MG63 (cell line): ENCODE results near the gene TMEM53. TPM values are rescaled to one million over a fixed set of nuclear protein-coding genes. Genes with fewer than 3 reads are reported as not detected.
"Not testable (repeated sequence)": the region's sequence is repeated elsewhere in the genome, so short reads cannot be mapped to it uniquely, and the experiment has no call there.

Experiments
- DNase-seq: peaks from one replicate; pipeline ENCODE4 v3.0.0-alpha.2; 2020
- H3K27me3 ChIP-seq: fragments of 250-450 bp; sonication (Bioruptor Pico); 2 replicates; pipeline ENCODE4 v1.5.1; 2020; ENCODE audit warnings: mild to moderate bottlenecking, moderate library complexity
- H3K36me3 ChIP-seq: fragments of 250-450 bp; sonication (Bioruptor Pico); 2 replicates; pipeline ENCODE4 v1.5.1; 2020; ENCODE audit warnings: mild to moderate bottlenecking, moderate library complexity
- H3K4me3 ChIP-seq: fragments of 250-450 bp; sonication (Bioruptor Pico); 2 replicates; pipeline ENCODE4 v1.5.1; 2020; ENCODE audit warnings: mild to moderate bottlenecking, moderate library complexity
- H3K9me3 ChIP-seq: fragments of 250-450 bp; sonication (Bioruptor Pico); 2 replicates; pipeline ENCODE4 v1.5.1; 2020; ENCODE audit warnings: mild to moderate bottlenecking, moderate library complexity
- total RNA-seq: library from RNA; depleted of rRNA; stranded (reverse); fragments of >200 nt; shearing (Covaris generic); gene quantifications from 2 replicates; pipeline ENCODE4 v1.2.3, GENCODE V29; 2014; ENCODE audit warnings: low replicate concordance

Gene TMEM53
- total RNA-seq, 1 experiment from 2014 or later = 1.5 TPM

DNA sequence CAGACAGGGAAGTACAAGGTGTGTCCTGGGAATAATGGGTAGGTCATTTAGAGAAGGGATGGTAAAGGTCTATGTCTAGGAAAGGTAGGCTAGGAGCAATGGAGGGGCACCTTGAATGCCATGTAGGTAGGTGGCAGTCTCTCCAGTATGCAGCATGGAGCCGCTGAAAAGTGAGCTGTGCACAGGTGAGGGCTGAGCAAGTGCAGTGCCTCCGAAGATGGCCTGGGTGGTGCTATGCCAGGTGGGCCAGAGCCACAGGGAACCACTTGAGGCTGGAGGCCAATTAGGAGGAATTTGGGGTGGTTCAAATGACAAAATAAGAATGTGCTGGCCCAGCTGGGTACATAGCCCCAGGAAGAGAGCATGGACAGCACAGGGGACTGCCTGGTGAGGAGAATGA, 31.7 kb upstream of the TMEM53 start:
- DNase-seq = no peak
- Histone ChIP-seq H3K27me3 (no peaks in the 10 kb centered on the region; the same call in 1 of the 2 replicates), H3K4me3 (no peak overlapping the region), H3K36me3 (no peaks in the 10 kb centered on the region), H3K9me3 (no peaks in the 10 kb centered on the region)

GRCh38 chr1:44705470-44705869, 31.2 kb upstream of the TMEM53 start:
- DNase-seq = no peak
- Histone ChIP-seq H3K36me3 (no peaks in the 10 kb centered on the region), H3K4me3 (no peak overlapping the region), H3K27me3 (no peaks in the 10 kb centered on the region), H3K9me3 (no peaks in the 10 kb centered on the region)

- H3K36me3 ChIP-seq = no peaks in the 10 kb centered on the region
- no peaks in the 10 kb centered on the region for H3K9me3 ChIP-seq
- no peak for DNase-seq
- H3K27me3 ChIP-seq = no peaks in the 10 kb centered on the region
- H3K4me3 ChIP-seq = no peak overlapping the region
Measured at GRCh38 chr1:44701141-44701573, 26.9 kb upstream of the TMEM53 start.

DNA sequence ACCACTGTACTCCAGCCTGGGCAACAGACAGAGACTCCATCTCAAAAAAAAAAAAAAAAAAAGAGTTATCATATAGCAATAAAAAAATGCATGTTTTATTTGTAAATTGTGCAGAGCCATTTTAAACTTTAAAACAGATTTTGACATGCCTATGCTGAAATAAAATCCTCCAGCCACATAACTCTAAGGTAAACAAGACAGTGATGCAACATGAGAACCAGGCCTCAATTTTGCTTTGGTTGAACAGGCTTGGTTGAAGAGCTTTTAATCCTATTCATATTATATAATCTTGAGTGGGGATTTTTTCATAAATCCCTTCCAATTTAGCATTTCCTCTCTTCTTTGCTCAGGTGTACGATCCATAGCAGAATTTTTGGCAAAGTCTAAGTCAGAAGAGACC, 26.3 kb upstream of the TMEM53 start:
- Histone ChIP-seq H3K9me3 (no peaks in the 10 kb centered on the region), H3K36me3 (no peaks in the 10 kb centered on the region), H3K27me3 (no peaks in the 10 kb centered on the region), H3K4me3 (no peak overlapping the region)
- no peak for DNase-seq

- H3K4me3 ChIP-seq, H3K36me3 ChIP-seq, DNase-seq, H3K9me3 ChIP-seq, H3K27me3 ChIP-seq: not testable (repeated sequence)
Measured at GRCh38 chr1:44699375-44699774, 25.1 kb upstream of the TMEM53 start.

- Histone ChIP-seq H3K4me3 (no peak overlapping the region), H3K27me3 (no peaks in the 10 kb centered on the region), H3K36me3 (no peaks in the 10 kb centered on the region), H3K9me3 (no peaks in the 10 kb centered on the region)
- DNase-seq = no peak
Measured at GRCh38 chr1:44698138-44698537, 23.9 kb upstream of the TMEM53 start.

GRCh38 chr1:44696789-44697345, 22.6 kb upstream of the TMEM53 start:
- no peaks in the 10 kb centered on the region for H3K9me3 ChIP-seq
- H3K27me3 ChIP-seq = no peaks in the 10 kb centered on the region
- no peak overlapping the region for H3K4me3 ChIP-seq
- no peaks in the 10 kb centered on the region for H3K36me3 ChIP-seq
- no peak for DNase-seq

DNA sequence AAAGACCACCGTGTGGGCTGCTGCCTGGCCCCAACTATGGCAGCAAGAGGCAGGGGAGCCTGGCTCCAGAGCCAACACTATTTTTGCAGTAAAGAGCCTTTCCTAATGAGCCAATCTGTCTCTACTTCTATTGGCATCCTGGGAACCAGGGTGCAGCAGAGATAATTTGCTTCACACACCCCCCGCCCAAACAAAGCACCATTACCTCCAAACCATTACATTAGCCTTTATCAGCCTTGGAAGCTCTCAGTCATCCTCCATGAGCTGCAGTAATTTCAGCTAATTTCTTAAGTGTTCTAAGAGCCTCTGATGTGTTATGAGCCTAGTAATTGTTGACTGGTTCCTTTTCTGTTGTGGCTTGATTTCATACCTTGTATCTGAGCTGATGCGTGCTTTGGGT, 21.8 kb upstream of the TMEM53 start:
- no peak for DNase-seq
- no peaks in the 10 kb centered on the region for H3K27me3 ChIP-seq
- no peaks in the 10 kb centered on the region for H3K36me3 ChIP-seq
- no peak overlapping the region for H3K4me3 ChIP-seq
- H3K9me3 ChIP-seq = no peaks in the 10 kb centered on the region

- Histone ChIP-seq H3K4me3 (no peak overlapping the region), H3K9me3 (no peaks in the 10 kb centered on the region), H3K27me3 (no peaks in the 10 kb centered on the region), H3K36me3 (no peaks in the 10 kb centered on the region)
- DNase-seq = no peak
Measured at GRCh38 chr1:44695671-44696070, 21.4 kb upstream of the TMEM53 start.

GRCh38 chr1:44694863-44695478, 20.7 kb upstream of the TMEM53 start:
- no peak for DNase-seq
- Histone ChIP-seq H3K9me3 (no peaks in the 10 kb centered on the region), H3K36me3 (no peaks in the 10 kb centered on the region), H3K4me3 (no peak overlapping the region), H3K27me3 (no peaks in the 10 kb centered on the region)

DNA sequence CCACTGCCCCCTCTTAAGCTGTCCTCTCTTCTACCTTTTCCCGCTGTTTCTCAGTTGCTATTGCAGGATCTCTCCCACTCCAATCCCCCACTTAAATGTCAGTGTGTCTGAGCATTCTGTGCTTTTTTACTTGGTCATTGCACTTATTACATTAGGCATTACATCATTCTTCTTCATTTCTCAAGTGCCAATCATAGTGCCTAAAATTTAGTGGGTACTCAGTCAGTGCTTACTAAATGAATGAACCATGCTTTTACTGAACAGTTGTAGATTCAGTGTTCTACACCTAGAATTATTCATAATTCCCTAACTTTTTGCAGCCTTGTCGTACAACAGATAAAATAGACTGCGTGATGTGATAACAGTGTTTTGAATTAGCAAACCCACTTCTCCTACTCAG, 19.6 kb upstream of the TMEM53 start:
- no peaks in the 10 kb centered on the region for H3K36me3 ChIP-seq
- DNase-seq = no peak

GRCh38 chr1:44693159-44693558, 18.9 kb upstream of the TMEM53 start:
- no peak for DNase-seq
- Histone ChIP-seq H3K4me3 (no peak overlapping the region), H3K9me3 (no peaks in the 10 kb centered on the region), H3K27me3 (no peaks in the 10 kb centered on the region), H3K36me3 (no peaks in the 10 kb centered on the region)

More for the DNA sequence above, 19.6 kb upstream of the TMEM53 start:
- no peak overlapping the region for H3K4me3 ChIP-seq
- no peaks in the 10 kb centered on the region for H3K27me3 ChIP-seq
- H3K9me3 ChIP-seq = no peaks in the 10 kb centered on the region

DNA sequence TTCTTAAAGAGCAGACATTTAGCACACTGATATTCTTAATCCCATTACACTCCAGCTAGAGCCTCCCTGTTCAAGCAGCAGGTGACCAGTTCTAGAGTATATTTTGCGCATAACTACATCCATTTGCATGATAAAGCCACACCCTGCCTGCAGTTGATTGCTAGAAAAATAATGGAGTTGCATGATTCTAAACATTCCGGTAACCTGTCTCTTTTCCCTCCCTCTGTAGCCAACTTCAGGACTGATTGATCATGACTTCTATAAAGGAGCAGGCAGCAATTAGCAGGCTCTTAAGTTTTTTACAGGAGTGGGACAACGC, 15.1 kb upstream of the TMEM53 start:
- Histone ChIP-seq H3K4me3 (no peak overlapping the region), H3K9me3 (no peaks in the 10 kb centered on the region), H3K36me3 (no peaks in the 10 kb centered on the region), H3K27me3 (no peaks in the 10 kb centered on the region)
- DNase-seq = no peak

DNA sequence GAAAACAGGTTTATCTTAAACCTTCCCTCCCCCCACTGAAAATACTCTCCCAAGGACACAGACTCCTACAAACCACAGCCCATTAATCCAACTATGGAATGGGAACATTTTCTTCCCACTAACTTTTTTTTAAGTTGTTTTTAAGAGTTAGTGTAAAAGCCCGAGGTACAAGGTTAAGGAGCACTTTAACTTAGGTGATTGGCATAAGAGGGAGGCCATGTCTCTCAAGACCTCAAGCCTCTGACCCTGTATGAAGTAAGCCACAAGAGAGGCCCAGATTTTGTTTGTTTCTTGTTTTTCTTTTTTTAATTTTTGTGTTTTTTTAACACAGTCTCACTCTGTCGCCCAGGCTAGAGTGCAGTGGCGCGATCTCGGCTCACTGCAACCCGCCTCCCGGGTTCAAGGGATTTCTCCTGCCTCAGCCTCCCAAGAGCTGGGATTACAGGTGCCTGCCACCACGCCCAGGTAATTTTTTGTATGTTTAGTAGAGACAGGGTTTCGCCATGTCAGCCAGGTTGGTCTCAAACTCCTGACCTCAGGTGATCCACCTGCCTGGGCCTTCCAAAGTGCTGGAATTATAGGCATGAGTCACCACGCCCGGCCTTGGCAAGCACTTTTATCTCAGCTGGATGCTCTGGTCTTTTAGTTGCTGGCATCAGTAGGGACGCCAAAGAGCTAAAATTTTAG, 14.6 kb upstream of the TMEM53 start:
- H3K4me3 ChIP-seq = no peak overlapping the region
- no peak for DNase-seq
- H3K9me3 ChIP-seq = no peaks in the 10 kb centered on the region
- H3K27me3 ChIP-seq = no peaks in the 10 kb centered on the region
- no peaks in the 10 kb centered on the region for H3K36me3 ChIP-seq

DNA sequence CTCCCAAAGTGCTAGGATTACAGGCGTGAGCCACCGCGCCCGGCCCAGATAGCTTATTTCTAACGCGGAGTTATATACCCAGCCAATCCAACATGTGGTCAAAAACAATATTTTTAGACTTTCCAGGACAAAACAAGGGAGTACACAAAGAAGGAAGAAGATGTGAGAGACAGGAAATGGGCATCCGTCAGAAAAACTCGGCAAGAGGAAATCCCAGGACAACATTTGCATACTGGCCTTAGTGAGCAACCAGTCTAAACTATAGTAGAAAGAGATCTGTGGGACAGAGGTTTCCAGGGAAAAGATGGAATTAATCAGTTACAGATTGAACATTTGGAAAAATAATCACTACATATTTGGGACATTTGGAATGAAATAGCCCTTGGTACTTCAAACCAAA, 11.6 kb upstream of the TMEM53 start:
- Histone ChIP-seq H3K36me3 (no peaks in the 10 kb centered on the region), H3K9me3 (no peaks in the 10 kb centered on the region), H3K27me3 (no peaks in the 10 kb centered on the region), H3K4me3 (no peak overlapping the region)
- no peak for DNase-seq

GRCh38 chr1:44685218-44685617, 10.9 kb upstream of the TMEM53 start:
- no peak overlapping the region for H3K4me3 ChIP-seq
- DNase-seq = no peak
- no peaks in the 10 kb centered on the region for H3K27me3 ChIP-seq
- no peaks in the 10 kb centered on the region for H3K9me3 ChIP-seq
- no peaks in the 10 kb centered on the region for H3K36me3 ChIP-seq

GRCh38 chr1:44684525-44684924, 10.2 kb upstream of the TMEM53 start:
- Histone ChIP-seq H3K4me3 (no peak overlapping the region), H3K36me3 (no peaks in the 10 kb centered on the region), H3K9me3 (no peaks in the 10 kb centered on the region), H3K27me3 (no peaks in the 10 kb centered on the region)
- no peak for DNase-seq

DNA sequence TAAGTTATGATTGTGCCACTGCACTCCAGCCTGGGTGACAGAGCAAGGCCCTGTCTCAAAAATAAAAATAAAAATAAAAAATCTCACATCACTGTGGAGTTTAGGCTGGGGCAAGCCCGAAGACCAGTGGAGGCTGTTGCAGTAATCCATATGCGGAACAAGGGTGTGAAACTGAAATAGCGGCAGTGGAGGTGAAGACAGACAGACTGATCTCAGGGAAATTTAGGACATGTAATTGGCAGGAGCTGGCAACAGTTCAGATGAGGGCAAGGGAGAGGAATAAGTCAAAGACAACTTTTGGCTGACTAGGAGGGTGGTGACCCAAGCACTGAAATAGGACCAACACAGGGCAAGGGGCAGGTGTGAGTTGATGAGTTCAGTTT, 8.6 kb upstream of the TMEM53 start:
- no peak overlapping the region for H3K4me3 ChIP-seq
- H3K27me3 ChIP-seq = no peaks in the 10 kb centered on the region
- DNase-seq = no peak
- no peaks in the 10 kb centered on the region for H3K36me3 ChIP-seq
- H3K9me3 ChIP-seq = no peaks in the 10 kb centered on the region
